HepG2 (cell line): ENCODE measurements around the gene GATA5.

Experiments
- NR2C2 ChIP-seq: sonication (generic); formaldehyde crosslinking; IDR thresholded peaks from 2 replicates; pipeline ENCODE4 v1.4.0; 2020; ENCODE audit warnings: missing genetic modification reagents, mild to moderate bottlenecking, moderate library complexity, borderline replicate concordance
- TF ChIP-seq, protein P1 (sequence below), 2 experiments: IDR thresholded peaks; 2 replicates each; pipeline ENCODE4 v1.6.1; 2011 to 2012; ENCODE audit warnings: low read length in 2 of 2, borderline replicate concordance in 1 of 2, low read depth in 1 of 2, mild to moderate bottlenecking in 1 of 2, moderate library complexity in 1 of 2
- TF ChIP-seq, protein P2 (sequence below): IDR thresholded peaks from 2 replicates; pipeline ENCODE4 v1.6.1; 2012; ENCODE audit warnings: inconsistent platforms

DNA sequence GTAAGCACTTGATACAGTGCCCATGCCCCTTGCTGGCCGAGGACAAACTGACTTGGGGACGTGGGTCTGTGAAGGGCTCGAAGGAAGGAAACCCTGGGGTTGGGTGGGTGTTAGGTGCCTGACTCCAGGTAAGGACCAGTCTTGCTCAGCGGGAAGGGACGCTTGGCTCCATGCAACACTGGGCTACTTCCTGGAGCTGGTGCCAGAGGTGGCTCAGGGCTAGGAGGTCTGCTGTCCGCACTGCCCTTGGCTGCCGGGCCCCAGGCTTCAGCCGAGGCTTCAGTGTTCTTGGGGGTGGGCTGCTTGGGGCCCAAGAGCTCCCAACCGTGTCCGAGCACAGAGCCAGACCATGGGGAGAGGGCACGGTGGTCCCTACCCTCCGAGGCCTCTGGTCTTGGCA is 5.3 kb downstream of the GATA5 start:
- TF ChIP-seq, protein P1, sequence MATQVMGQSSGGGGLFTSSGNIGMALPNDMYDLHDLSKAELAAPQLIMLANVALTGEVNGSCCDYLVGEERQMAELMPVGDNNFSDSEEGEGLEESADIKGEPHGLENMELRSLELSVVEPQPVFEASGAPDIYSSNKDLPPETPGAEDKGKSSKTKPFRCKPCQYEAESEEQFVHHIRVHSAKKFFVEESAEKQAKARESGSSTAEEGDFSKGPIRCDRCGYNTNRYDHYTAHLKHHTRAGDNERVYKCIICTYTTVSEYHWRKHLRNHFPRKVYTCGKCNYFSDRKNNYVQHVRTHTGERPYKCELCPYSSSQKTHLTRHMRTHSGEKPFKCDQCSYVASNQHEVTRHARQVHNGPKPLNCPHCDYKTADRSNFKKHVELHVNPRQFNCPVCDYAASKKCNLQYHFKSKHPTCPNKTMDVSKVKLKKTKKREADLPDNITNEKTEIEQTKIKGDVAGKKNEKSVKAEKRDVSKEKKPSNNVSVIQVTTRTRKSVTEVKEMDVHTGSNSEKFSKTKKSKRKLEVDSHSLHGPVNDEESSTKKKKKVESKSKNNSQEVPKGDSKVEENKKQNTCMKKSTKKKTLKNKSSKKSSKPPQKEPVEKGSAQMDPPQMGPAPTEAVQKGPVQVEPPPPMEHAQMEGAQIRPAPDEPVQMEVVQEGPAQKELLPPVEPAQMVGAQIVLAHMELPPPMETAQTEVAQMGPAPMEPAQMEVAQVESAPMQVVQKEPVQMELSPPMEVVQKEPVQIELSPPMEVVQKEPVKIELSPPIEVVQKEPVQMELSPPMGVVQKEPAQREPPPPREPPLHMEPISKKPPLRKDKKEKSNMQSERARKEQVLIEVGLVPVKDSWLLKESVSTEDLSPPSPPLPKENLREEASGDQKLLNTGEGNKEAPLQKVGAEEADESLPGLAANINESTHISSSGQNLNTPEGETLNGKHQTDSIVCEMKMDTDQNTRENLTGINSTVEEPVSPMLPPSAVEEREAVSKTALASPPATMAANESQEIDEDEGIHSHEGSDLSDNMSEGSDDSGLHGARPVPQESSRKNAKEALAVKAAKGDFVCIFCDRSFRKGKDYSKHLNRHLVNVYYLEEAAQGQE (IDR thresholded peaks at IDR 0.05; ENCODE audit: borderline replicate concordance in 1 of 2, low read depth in 1 of 2, low read length in 2 of 2): no peak
- TF ChIP-seq NR2C2 (CRISPR knock-in tag): no peak
- TF ChIP-seq, protein P2, sequence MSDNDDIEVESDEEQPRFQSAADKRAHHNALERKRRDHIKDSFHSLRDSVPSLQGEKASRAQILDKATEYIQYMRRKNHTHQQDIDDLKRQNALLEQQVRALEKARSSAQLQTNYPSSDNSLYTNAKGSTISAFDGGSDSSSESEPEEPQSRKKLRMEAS: no peak
